Tibial artery (tissue), 4 donors: ENCODE results near the gene RHOXF2B.
"Not testable (repeated sequence)": the region's sequence is repeated elsewhere in the genome, so short reads cannot be mapped to it uniquely, and the experiment has no call there.

Experiments used
- DNase-seq, 2 donors: peaks; one replicate each; pipeline ENCODE4 v3.0.0-alpha.2; 2019
- H3K27ac ChIP-seq, 2 donors: fragments of 200-600 bp; sonication (generic) in 1 of 2; 1 replicate in 1 of 2; 2 replicates in 1 of 2; pipeline ENCODE4 v1.5.1; 2018 to 2019; ENCODE audit warnings: mild to moderate bottlenecking in 1 of 2
- H3K27me3 ChIP-seq, 2 donors: fragments of 200-600 bp; sonication (generic) in 1 of 2; one replicate each; pipeline versions ENCODE4 v1.5.1 to v1.6.0; 2016 to 2019
- H3K36me3 ChIP-seq, 3 donors: fragments of 200-600 bp; sonication (generic) in 2 of 3; one replicate each; pipeline ENCODE4 v1.5.1; 2016 to 2019; ENCODE audit warnings: mild to moderate bottlenecking in 2 of 3
- H3K4me1 ChIP-seq, 4 donors: fragments of 200-600 bp; sonication (generic) in 2 of 4; 1 replicate in 3 of 4; 2 replicates in 1 of 4; pipeline ENCODE4 v1.5.1; 2016 to 2019
- H3K4me3 ChIP-seq, 2 donors: fragments of 200-600 bp; sonication (generic) in 1 of 2; 1 replicate in 1 of 2; 2 replicates in 1 of 2; pipeline ENCODE4 v1.5.1; 2018 to 2019; ENCODE audit warnings: mild to moderate bottlenecking in 2 of 2
- H3K9me3 ChIP-seq, 3 donors: fragments of 200-600 bp; sonication (generic) in 1 of 3; one replicate each; pipeline ENCODE4 v1.5.1; 2016 to 2019
- intact Hi-C: fragments of 100-400 bp; cut with DNase I; formaldehyde crosslinking; loops from one replicate; pipeline ENCODE4 v1.15.0; 2023; ENCODE audit warnings: low total_unique reads
- TF ChIP-seq, protein P1 (sequence below), 2 experiments: fragments of 200-600 bp in 1 of 2; fragments of 450-650 bp in 1 of 2; IDR thresholded peaks; one replicate each; pipeline ENCODE4 v1.5.1; 2017 to 2019; ENCODE audit warnings: antibody characterized with exemption in 2 of 2, mild to moderate bottlenecking in 1 of 2, moderate library complexity in 1 of 2

RHOXF2B gene

GRCh38 chrX:120090208-120090607 is 12.7 kb upstream of the RHOXF2B start:
- Histone ChIP-seq H3K9me3 (no peaks in the 10 kb centered on the region), H3K4me1 (no peaks in the 10 kb centered on the region), H3K27me3 (no peaks in the 10 kb centered on the region), H3K4me3 (no peak overlapping the region), H3K36me3 (no peaks in the 10 kb centered on the region), H3K27ac (no peak overlapping the region)
- intact Hi-C loops, result no loop called here
- DNase-seq, result no peak
- TF ChIP-seq, protein P1, sequence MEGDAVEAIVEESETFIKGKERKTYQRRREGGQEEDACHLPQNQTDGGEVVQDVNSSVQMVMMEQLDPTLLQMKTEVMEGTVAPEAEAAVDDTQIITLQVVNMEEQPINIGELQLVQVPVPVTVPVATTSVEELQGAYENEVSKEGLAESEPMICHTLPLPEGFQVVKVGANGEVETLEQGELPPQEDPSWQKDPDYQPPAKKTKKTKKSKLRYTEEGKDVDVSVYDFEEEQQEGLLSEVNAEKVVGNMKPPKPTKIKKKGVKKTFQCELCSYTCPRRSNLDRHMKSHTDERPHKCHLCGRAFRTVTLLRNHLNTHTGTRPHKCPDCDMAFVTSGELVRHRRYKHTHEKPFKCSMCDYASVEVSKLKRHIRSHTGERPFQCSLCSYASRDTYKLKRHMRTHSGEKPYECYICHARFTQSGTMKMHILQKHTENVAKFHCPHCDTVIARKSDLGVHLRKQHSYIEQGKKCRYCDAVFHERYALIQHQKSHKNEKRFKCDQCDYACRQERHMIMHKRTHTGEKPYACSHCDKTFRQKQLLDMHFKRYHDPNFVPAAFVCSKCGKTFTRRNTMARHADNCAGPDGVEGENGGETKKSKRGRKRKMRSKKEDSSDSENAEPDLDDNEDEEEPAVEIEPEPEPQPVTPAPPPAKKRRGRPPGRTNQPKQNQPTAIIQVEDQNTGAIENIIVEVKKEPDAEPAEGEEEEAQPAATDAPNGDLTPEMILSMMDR (IDR thresholded peaks at IDR 0.05), result no peak

GRCh38 chrX:120087289-120088017 is 10.0 kb upstream of the RHOXF2B start:
- TF ChIP-seq, protein P1 (IDR thresholded peaks at IDR 0.05), result no peak
- no peak for DNase-seq
- no peak overlapping the region for H3K27ac ChIP-seq
- no peaks in the 10 kb centered on the region for H3K27me3 ChIP-seq
- H3K4me3 ChIP-seq, result no peak overlapping the region
- H3K36me3 ChIP-seq, result no peaks in the 10 kb centered on the region
- no peaks in the 10 kb centered on the region for H3K9me3 ChIP-seq
- intact Hi-C loops, result no loop called here
- no peaks in the 10 kb centered on the region for H3K4me1 ChIP-seq

- H3K4me3 ChIP-seq, DNase-seq, H3K36me3 ChIP-seq, H3K27ac ChIP-seq, H3K9me3 ChIP-seq, intact Hi-C loops, H3K4me1 ChIP-seq, H3K27me3 ChIP-seq: not testable (repeated sequence)
Measured at GRCh38 chrX:120085553-120086185, 8.2 kb upstream of the RHOXF2B start.

DNA sequence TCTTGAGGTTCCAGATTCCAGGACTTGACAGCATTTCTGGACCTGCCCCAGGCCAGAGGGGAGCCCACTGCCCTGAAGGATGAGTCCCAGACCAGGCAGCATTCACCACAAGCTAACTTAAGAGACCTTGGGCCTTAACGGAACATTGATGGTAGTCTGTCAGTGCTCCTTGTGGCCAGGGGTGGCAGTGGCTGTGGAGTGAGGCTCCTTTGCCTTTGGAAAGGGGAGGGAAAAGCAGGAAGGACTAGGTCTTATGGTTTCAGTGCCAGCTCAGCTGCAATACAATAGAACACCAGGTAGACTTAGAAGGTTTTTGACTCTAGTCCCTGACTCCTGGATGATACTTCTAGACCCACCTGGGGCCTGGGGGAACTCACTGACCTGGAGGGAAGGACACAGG is 11.3 kb downstream of the RHOXF2B start:
- intact Hi-C loops, H3K4me3 ChIP-seq, H3K27ac ChIP-seq, H3K27me3 ChIP-seq, DNase-seq, H3K9me3 ChIP-seq, H3K4me1 ChIP-seq, H3K36me3 ChIP-seq: not testable (repeated sequence)

GRCh38 chrX:120042712-120043111 is 34.8 kb downstream of the RHOXF2B start:
- H3K27me3 ChIP-seq, H3K9me3 ChIP-seq, intact Hi-C loops, H3K27ac ChIP-seq, H3K4me1 ChIP-seq, DNase-seq, H3K36me3 ChIP-seq, H3K4me3 ChIP-seq: not testable (repeated sequence)

DNA sequence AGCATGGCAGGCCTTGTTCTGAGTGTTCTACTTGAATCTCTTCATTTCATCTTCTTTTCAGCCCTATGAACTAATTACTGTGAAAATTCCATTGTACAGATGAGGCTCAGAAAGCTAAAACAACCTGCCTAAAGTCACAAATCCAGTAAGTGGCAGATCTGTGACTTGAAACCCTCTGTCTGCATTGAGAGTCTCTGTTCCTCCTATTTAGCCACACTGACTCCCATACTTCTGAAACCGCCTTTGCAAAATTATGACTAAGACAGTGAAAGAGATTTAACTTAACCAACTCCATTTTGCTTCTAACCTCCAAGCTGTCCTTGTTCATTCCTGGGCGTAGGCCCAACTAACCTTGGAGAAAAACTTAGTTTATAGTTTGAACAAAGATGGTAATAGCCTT is 35.2 kb downstream of the RHOXF2B start:
- H3K9me3 ChIP-seq, H3K4me3 ChIP-seq, H3K27me3 ChIP-seq, H3K36me3 ChIP-seq, intact Hi-C loops, H3K4me1 ChIP-seq, H3K27ac ChIP-seq, DNase-seq: not testable (repeated sequence)

DNA sequence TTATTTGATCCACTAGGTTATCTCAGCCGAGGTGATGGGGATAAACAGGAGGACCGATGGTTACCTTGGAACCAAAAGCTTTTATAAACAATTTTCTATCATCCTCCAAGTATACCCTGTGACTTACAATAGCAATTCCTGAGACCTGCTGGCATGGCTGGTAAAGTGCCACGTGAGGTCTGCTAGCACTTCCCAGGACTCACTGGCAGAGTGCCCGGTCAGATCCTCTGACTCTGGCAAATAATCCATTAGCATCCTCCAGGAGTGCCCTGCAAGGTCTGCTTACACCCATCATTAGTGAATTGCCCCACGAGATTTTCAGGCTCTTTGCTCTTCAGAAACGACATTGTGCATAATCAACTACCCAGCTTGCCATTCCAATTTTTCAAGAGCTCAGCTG is 37.3 kb downstream of the RHOXF2B start:
- H3K4me3 ChIP-seq, H3K27ac ChIP-seq, H3K4me1 ChIP-seq, H3K9me3 ChIP-seq, H3K36me3 ChIP-seq, H3K27me3 ChIP-seq, intact Hi-C loops, DNase-seq: not testable (repeated sequence)

GRCh38 chrX:120039087-120039733 is 38.3 kb downstream of the RHOXF2B start:
- DNase-seq, intact Hi-C loops, H3K36me3 ChIP-seq, H3K27me3 ChIP-seq, H3K27ac ChIP-seq, H3K4me3 ChIP-seq, H3K4me1 ChIP-seq, H3K9me3 ChIP-seq: not testable (repeated sequence)
